ENCODE measurements around the gene CDH16. TPM values are rescaled to one million over a fixed set of nuclear protein-coding genes. Genes with fewer than 3 reads are reported as not detected.

The CDH16 gene
- total and polyA plus RNA-seq, 2 of the 13 experiments (the other 11 are each of a cell fraction or from before 2014, with no cell fraction given), result 2.7 to 3.9 TPM

- TF ChIP-seq ZBTB49 (CRISPR knock-in tag; IDR thresholded peaks at IDR 0.05; ENCODE audit: borderline replicate concordance) (peak; percentile 11; the same call in 1 of the 2 replicates), MAX (IDR thresholded peaks at IDR 0.05) (peak; percentile 91), ARID3A (IDR thresholded peaks at IDR 0.05; ENCODE audit: low read depth, low read length) (peak; percentile 54; the same call in 1 of the 2 replicates), ZNF12 (CRISPR knock-in tag; IDR thresholded peaks at IDR 0.05) (peak; percentile 67; the same call in 1 of the 2 replicates), ZFP41 (CRISPR knock-in tag; IDR thresholded peaks at IDR 0.05; ENCODE audit: borderline replicate concordance) (peak; percentile 84; the same call in 1 of the 2 replicates), HMGA1 (CRISPR knock-in tag; conservative IDR thresholded peaks at IDR 0.05) (no peak), DMTF1 (CRISPR knock-in tag; IDR thresholded peaks at IDR 0.05) (no peak), MLLT10 (CRISPR knock-in tag; IDR thresholded peaks at IDR 0.05) (peak; percentile 49; the same call in 1 of the 2 replicates), ELF4 (CRISPR knock-in tag; IDR thresholded peaks at IDR 0.05; ENCODE audit: borderline replicate concordance) (no peak; the same call in 1 of the 2 replicates), LRRFIP1 (CRISPR knock-in tag; conservative IDR thresholded peaks at IDR 0.05) (no peak), ONECUT2 (CRISPR knock-in tag; IDR thresholded peaks at IDR 0.05) (peak; percentile 39; the same call in 1 of the 2 replicates), MTA3 (CRISPR knock-in tag; IDR thresholded peaks at IDR 0.05) (no peak), ZFP82 (CRISPR knock-in tag; IDR thresholded peaks at IDR 0.05; ENCODE audit: borderline replicate concordance) (0 out of 2 replicates have a peak, but pooled peaks have one; percentile 49), ZNF550 (CRISPR knock-in tag; IDR thresholded peaks at IDR 0.05; ENCODE audit: borderline replicate concordance) (no peak), ZNF512 (CRISPR knock-in tag; IDR thresholded peaks at IDR 0.05) (no peak), DNMT1 (CRISPR knock-in tag; IDR thresholded peaks at IDR 0.05) (peak; percentile 80; the same call in 1 of the 2 replicates), HES4 (CRISPR knock-in tag; IDR thresholded peaks at IDR 0.05; ENCODE audit: borderline replicate concordance) (peak; percentile 95)
These were observed 15.6 kb upstream of the CDH16 start, which contains the start of gene CIAO2B (continued) for GRCh38 chr16:66934138-66934838.

Data from HepG2 (cell line).